Measurements from ENCODE around the gene HSPB6.

HSPB6 gene

GRCh38 chr19:35793381-35794165 lies 36.7 kb upstream of the HSPB6 start:
- in situ Hi-C loops (cut with MboI; ENCODE audit: low pct_unique_long_range_greater_than_20kb, low sequenced_read_pairs, unreplicated experiment): no loop called here
- DNase-seq (ENCODE audit: low spot score): no peak
- TF ChIP-seq CTCF (IDR thresholded peaks at IDR 0.05; ENCODE audit: extremely low read depth, insufficient read depth, missing control alignments): no peak

- in situ Hi-C loops (cut with MboI; ENCODE audit: low pct_unique_long_range_greater_than_20kb, low sequenced_read_pairs, unreplicated experiment): no loop called here
- DNase-seq (ENCODE audit: low spot score): no peak
- no peak for TF ChIP-seq CTCF (IDR thresholded peaks at IDR 0.05; ENCODE audit: extremely low read depth, insufficient read depth, missing control alignments)
Measured at GRCh38 chr19:35792888-35793287, 36.1 kb upstream of the HSPB6 start.

GRCh38 chr19:35792312-35792711 lies 35.5 kb upstream of the HSPB6 start:
- TF ChIP-seq CTCF (IDR thresholded peaks at IDR 0.05; ENCODE audit: extremely low read depth, insufficient read depth, missing control alignments): no peak
- no peak for DNase-seq (ENCODE audit: low spot score)
- in situ Hi-C loops (cut with MboI; ENCODE audit: low pct_unique_long_range_greater_than_20kb, low sequenced_read_pairs, unreplicated experiment): no loop called here

DNA sequence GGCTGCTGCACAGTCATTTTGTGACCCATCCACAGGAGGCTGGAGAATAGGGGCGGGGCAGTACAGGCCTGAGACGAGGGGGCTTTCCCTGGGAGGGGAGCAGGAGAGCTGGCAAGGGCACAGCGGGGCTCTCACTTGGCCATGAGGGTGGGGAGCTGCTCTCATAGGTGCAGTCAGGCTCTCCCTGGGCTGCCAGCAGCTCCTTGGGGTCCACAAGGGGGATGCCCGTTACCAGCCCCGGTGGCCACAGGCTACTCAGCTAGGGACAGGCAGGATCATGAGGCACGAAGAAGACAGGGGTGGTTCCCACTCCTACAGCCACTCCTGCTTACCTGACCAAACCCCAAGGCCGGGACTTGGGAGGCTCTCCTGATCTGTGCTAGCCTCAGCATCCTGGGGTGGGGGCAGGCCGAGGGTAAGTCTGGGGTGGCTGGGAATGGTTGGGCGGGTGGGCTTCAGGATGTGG lies 35.0 kb upstream of the HSPB6 start:
- in situ Hi-C loops (cut with MboI; ENCODE audit: low pct_unique_long_range_greater_than_20kb, low sequenced_read_pairs, unreplicated experiment): no loop called here
- no peak for TF ChIP-seq CTCF (IDR thresholded peaks at IDR 0.05; ENCODE audit: extremely low read depth, insufficient read depth, missing control alignments)
- DNase-seq (ENCODE audit: low spot score): no peak

- in situ Hi-C loops (cut with MboI; ENCODE audit: low pct_unique_long_range_greater_than_20kb, low sequenced_read_pairs, unreplicated experiment): no loop called here
- peak; percentile 38 for TF ChIP-seq CTCF (IDR thresholded peaks at IDR 0.05; ENCODE audit: extremely low read depth, insufficient read depth, missing control alignments)
- DNase-seq (ENCODE audit: low spot score): no peak
Measured at GRCh38 chr19:35790981-35791813, 34.4 kb upstream of the HSPB6 start.

GRCh38 chr19:35789978-35790944 lies 33.4 kb upstream of the HSPB6 start:
- no peak for TF ChIP-seq CTCF (IDR thresholded peaks at IDR 0.05; ENCODE audit: extremely low read depth, insufficient read depth, missing control alignments)
- no peak for DNase-seq (ENCODE audit: low spot score)
- in situ Hi-C loops (cut with MboI; ENCODE audit: low pct_unique_long_range_greater_than_20kb, low sequenced_read_pairs, unreplicated experiment): no loop called here
